Endothelial cell of umbilical vein (primary cell): ENCODE data around the gene FAM184B. TPM values are rescaled to one million over a fixed set of nuclear protein-coding genes. Genes with fewer than 3 reads are reported as not detected.

Experiments
- BruUV-seq: library from RNA; stranded (reverse); fragments of 400-500 nt; replicated peaks from 2 replicates; lab custom pipeline; 2021; lab: Mats Ljungman, UMichigan
- CTCF ChIA-PET: fragments of 300-600, 350-600 bp; sonication (Branson Sonifier 250); formaldehyde crosslinking; loops from one replicate; lab custom pipeline; 2021; ENCODE audit warnings: antibody characterized with exemption, inconsistent platforms; lab: Charles Lee
- POLR2A ChIA-PET: fragments of 300-600, 350-600 bp; sonication (Branson Sonifier 250); formaldehyde crosslinking; loops from one replicate; lab custom pipeline; 2021; ENCODE audit warnings: antibody characterized with exemption, inconsistent platforms; lab: Charles Lee
- DNase-seq: peaks from one replicate; pipeline ENCODE4 v3.0.0-alpha.2; 2011; ENCODE audit warnings: low read depth, low spot score
- FAIRE-seq: peaks from 2 replicates; lab custom pipeline; 2011; peaks lifted over from hg19 to GRCh38; lab: Jason Lieb, UNC
- H2AFZ ChIP-seq: 2 replicates; pipeline ENCODE4 v1.6.0; 2012; ENCODE audit warnings: low read depth, low read length, control low read depth, inconsistent platforms
- H3K27ac ChIP-seq: 2 replicates; pipeline ENCODE4 v1.5.1; 2011; ENCODE audit warnings: low read depth, mild to moderate bottlenecking, control low read depth, low read length, moderate library complexity; ENCODE audit not compliant: insufficient read depth
- H3K27me3 ChIP-seq, 2 experiments: 2 replicates each; pipeline versions ENCODE4 v1.6.0 to v1.6.1; 2011; ENCODE audit warnings: low read length in 2 of 2, mixed read lengths in 1 of 2; ENCODE audit not compliant: control insufficient read depth in 2 of 2, insufficient read depth in 2 of 2
- H3K36me3 ChIP-seq, 2 experiments: 2 replicates in 1 of 2; 3 replicates in 1 of 2; pipeline ENCODE4 v1.5.1; 2011; ENCODE audit warnings: low read length in 2 of 2, mild to moderate bottlenecking in 1 of 2, moderate library complexity in 1 of 2; ENCODE audit not compliant: control insufficient read depth in 2 of 2, insufficient read depth in 2 of 2; ENCODE audit errors: extremely low read depth in 1 of 2
- H3K4me1 ChIP-seq: 3 replicates; pipeline ENCODE4 v1.5.1; 2011; ENCODE audit warnings: mild to moderate bottlenecking, low read length; ENCODE audit not compliant: control insufficient read depth, insufficient read depth; ENCODE audit errors: extremely low read depth
- H3K4me2 ChIP-seq: 2 replicates; pipeline ENCODE4 v1.6.1; 2011; ENCODE audit warnings: low read length, control low read depth, mixed read lengths; ENCODE audit not compliant: insufficient read depth
- H3K4me3 ChIP-seq, 3 experiments: fragments of 200-600 bp in 1 of 3; sonication (generic), shearing (Covaris generic) in 1 of 3; replicated peaks in 1 of 3; 2 replicates each; pipeline ENCODE4 v1.5.1; 2011 to 2016; ENCODE audit warnings: control low read depth in 3 of 3, low read length in 3 of 3, mild to moderate bottlenecking in 2 of 3, inconsistent platforms in 1 of 3, low read depth in 1 of 3, moderate library complexity in 1 of 3; ENCODE audit not compliant: insufficient read depth in 1 of 3
- H3K79me2 ChIP-seq: 2 replicates; pipeline ENCODE4 v1.6.0; 2012; ENCODE audit warnings: low read length, inconsistent platforms; ENCODE audit not compliant: control insufficient read depth, insufficient read depth
- H3K9ac ChIP-seq: replicated peaks from 2 replicates; pipeline ENCODE3; 2011; ENCODE audit warnings: low read length, control low read depth; ENCODE audit not compliant: insufficient read depth; ENCODE audit errors: extremely low read depth
- H3K9me1 ChIP-seq: replicated peaks from 3 replicates; pipeline ENCODE4 v1.6.0; 2011; ENCODE audit warnings: mild to moderate bottlenecking, low read length; ENCODE audit not compliant: control insufficient read depth, insufficient read depth; ENCODE audit errors: extremely low read depth
- H3K9me3 ChIP-seq: replicated peaks from 2 replicates; pipeline ENCODE4 v1.5.1; 2012; ENCODE audit warnings: low read length, inconsistent platforms; ENCODE audit not compliant: control insufficient read depth, insufficient read depth
- H4K20me1 ChIP-seq: replicated peaks from 2 replicates; pipeline ENCODE3; 2011; ENCODE audit warnings: mild to moderate bottlenecking, low read length; ENCODE audit not compliant: control insufficient read depth, insufficient read depth; ENCODE audit errors: extremely low read depth
- CTCF ChIP-seq, 2 donors: IDR thresholded peaks; 1 replicate in 1 of 2; 2 replicates in 1 of 2; pipeline ENCODE4 v1.5.1; 2011; ENCODE audit warnings: low read length in 2 of 2, mild to moderate bottlenecking in 2 of 2, moderate library complexity in 2 of 2, control low read depth in 1 of 2, inconsistent platforms in 1 of 2, low read depth in 1 of 2; ENCODE audit not compliant: insufficient read depth in 1 of 2; ENCODE audit errors: extremely low read depth in 1 of 2
- EZH2 ChIP-seq: IDR thresholded peaks from 2 replicates; pipeline ENCODE4 v1.6.1; 2012; ENCODE audit warnings: borderline replicate concordance, low read depth, mild to moderate bottlenecking, moderate library complexity, low read length, inconsistent platforms; ENCODE audit not compliant: severe bottlenecking
- FOS ChIP-seq: IDR thresholded peaks from 2 replicates; pipeline ENCODE4 v1.6.1; 2011; ENCODE audit warnings: mild to moderate bottlenecking, low read length, moderate library complexity, borderline replicate concordance; ENCODE audit not compliant: insufficient read depth
- GATA2 ChIP-seq: IDR thresholded peaks from 2 replicates; pipeline ENCODE4 v1.7.0; 2011; ENCODE audit warnings: low read depth, mild to moderate bottlenecking, moderate library complexity, mixed read lengths, low read length; ENCODE audit not compliant: insufficient read length, insufficient read depth
- JUN ChIP-seq: IDR thresholded peaks from 2 replicates; pipeline ENCODE4 v1.6.1; 2011; ENCODE audit warnings: borderline replicate concordance, low read depth; ENCODE audit not compliant: insufficient read length, insufficient read depth
- MYC ChIP-seq: IDR thresholded peaks from one replicate; pipeline ENCODE4 v1.6.1; 2011; ENCODE audit warnings: mild to moderate bottlenecking, low read depth, low read length
- POLR2A ChIP-seq: IDR thresholded peaks from 2 replicates; pipeline ENCODE4 v1.6.1; 2012; ENCODE audit warnings: low read depth, mild to moderate bottlenecking, control low read depth, low read length
- POLR2AphosphoS5 ChIP-seq: IDR thresholded peaks from 2 replicates; pipeline ENCODE4 v1.6.1; 2012; ENCODE audit warnings: low read depth, mild to moderate bottlenecking, control low read depth, low read length, moderate library complexity; ENCODE audit not compliant: insufficient read depth
- dilution Hi-C: fragments of 300-500 bp; cut with MboI; formaldehyde crosslinking; loops from one replicate; pipeline ENCODE4 v1.15.0; 2019; ENCODE audit warnings: low sequenced_read_pairs; ENCODE audit not compliant: extremely low pct_ligation_motif_present
- intact Hi-C: fragments of 100-400 bp; cut with micrococcal nuclease; formaldehyde crosslinking; loops from one replicate; pipeline ENCODE4 v1.10.0; 2022
- polyA plus RNA-seq, 4 experiments: library from polyadenylated mRNA; depleted of rRNA in 3 of 4; stranded (reverse) in 3 of 4; unstranded in 1 of 4; fragments of >200 nt; gene quantifications; 2 replicates each; pipeline versions ENCODE4 v1.2.1 to v1.2.3, GENCODE V29; 2011 to 2012; ENCODE audit warnings: missing spikeins in 1 of 4
- total RNA-seq: library from RNA; stranded (reverse); gene quantifications from 2 replicates; pipeline ENCODE4 v1.2.3, GENCODE V29; 2021
- TF ChIP-seq, protein P1 (sequence below): IDR thresholded peaks from 2 replicates; pipeline ENCODE4 v1.6.1; 2011; ENCODE audit not compliant: insufficient read depth, insufficient read length

The FAM184B gene
- total and polyA plus RNA-seq, 2 donors (not counting 3 experiments of a cell fraction or from before 2014, with no cell fraction given): not detected

- CTCF ChIA-PET: interaction anchor here (0.7 to 2.2 kb wide), 5 partner anchors 10 to 70 kb away, joined by 3 to 7 read pairs (median 4); no protein-coding TSS in a partner anchor
- Histone ChIP-seq H3K9me1 (no peaks in the 10 kb centered on the region), H3K9me3 (no peaks in the 10 kb centered on the region), H2AFZ (no peak overlapping the region), H3K27me3 (no peaks in the 10 kb centered on the region), H4K20me1 (no peaks in the 10 kb centered on the region), H3K4me3 (no peak overlapping the region), H3K9ac (no peak overlapping the region), H3K4me2 (no peak overlapping the region), H3K36me3 (peaks cover 25 to 29% of the 10 kb centered on the region in 2 experiments), H3K79me2 (peaks cover 63% of the 10 kb centered on the region), H3K4me1 (peaks cover 18% of the 10 kb centered on the region), H3K27ac (no peak overlapping the region)
- intact Hi-C loops: loop anchor here (10.0 kb wide), 1 partner anchor 406 kb away; the partner anchor contains the start of gene LCORL
- FAIRE-seq (no peak), DNase-seq (no peak)
- POLR2A ChIA-PET: no interaction called here
- dilution Hi-C loops: no loop called here
- no TSS peak for BruUV-seq
- no peak for TF ChIP-seq EZH2
- no peak for TF ChIP-seq MYC
- no peak for TF ChIP-seq POLR2A
- no peak for TF ChIP-seq POLR2AphosphoS5
- TF ChIP-seq GATA2: no peak
- TF ChIP-seq, protein P1, sequence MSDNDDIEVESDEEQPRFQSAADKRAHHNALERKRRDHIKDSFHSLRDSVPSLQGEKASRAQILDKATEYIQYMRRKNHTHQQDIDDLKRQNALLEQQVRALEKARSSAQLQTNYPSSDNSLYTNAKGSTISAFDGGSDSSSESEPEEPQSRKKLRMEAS: no peak
- TF ChIP-seq FOS: no peak
- TF ChIP-seq CTCF (IDR thresholded peaks at IDR 0.05; ENCODE audit: extremely low read depth in 1 of 2, insufficient read depth in 1 of 2, low read depth in 1 of 2, low read length in 2 of 2): no peak
- TF ChIP-seq JUN: no peak
Measured at GRCh38 chr4:17618926-17619325, 162.5 kb downstream of the FAM184B start.
